Activated CD8-positive, alpha-beta T cell treated with anti-CD3 and anti-CD28 coated beads, Interleukin-2, amount 10 ng/mL, durations not matched to agents 7 days and 5 days (primary cell): ENCODE measurements around the gene MAGI1. TPM values are rescaled to one million over a fixed set of nuclear protein-coding genes. Genes with fewer than 3 reads are reported as not detected.

ENCODE experiments used
- ATAC-seq: fragments of 150-1000 bp; cut with Tn5 transposase; one replicate; pipeline ENCODE4 v1.10.0; 2021; ENCODE audit warnings: moderate library complexity
- CTCF ChIA-PET: fragments of 350-600 bp; sonication (Branson Sonifier 250); formaldehyde crosslinking; loops from one replicate; lab custom pipeline; 2021; ENCODE audit warnings: antibody characterized with exemption; lab: Charles Lee
- POLR2A ChIA-PET: fragments of 350-600 bp; sonication (Branson Sonifier 250); formaldehyde crosslinking; loops from one replicate; lab custom pipeline; 2021; ENCODE audit warnings: antibody characterized with exemption; lab: Charles Lee
- DNase-seq: peaks from one replicate; pipeline ENCODE4 v3.0.0-alpha.2; 2020
- H3K27ac Mint-ChIP-seq: one replicate; pipeline ENCODE4 v1.8.0; 2021; ENCODE audit warnings: mild to moderate bottlenecking, mixed read lengths
- H3K27me3 Mint-ChIP-seq: one replicate; pipeline ENCODE4 v1.8.0; 2021; ENCODE audit warnings: low read depth, mixed read lengths
- H3K36me3 Mint-ChIP-seq: one replicate; pipeline ENCODE4 v1.8.0; 2021; ENCODE audit warnings: low read depth, mixed read lengths
- H3K4me1 Mint-ChIP-seq: one replicate; pipeline ENCODE4 v1.8.0; 2021; ENCODE audit warnings: low read depth, mixed read lengths
- H3K4me3 Mint-ChIP-seq: one replicate; pipeline ENCODE4 v1.8.0; 2021; ENCODE audit warnings: mild to moderate bottlenecking, mixed read lengths
- H3K9me3 Mint-ChIP-seq: one replicate; pipeline ENCODE4 v1.8.0; 2022; ENCODE audit warnings: mixed read lengths; ENCODE audit not compliant: insufficient read depth
- total RNA-seq, 2 experiments: library from RNA; stranded (reverse); gene quantifications; one replicate each; pipeline ENCODE4 v1.2.3, GENCODE V29; 2021

MAGI1 gene
- total RNA-seq, 2 experiments from 2014 or later = not detected

DNA sequence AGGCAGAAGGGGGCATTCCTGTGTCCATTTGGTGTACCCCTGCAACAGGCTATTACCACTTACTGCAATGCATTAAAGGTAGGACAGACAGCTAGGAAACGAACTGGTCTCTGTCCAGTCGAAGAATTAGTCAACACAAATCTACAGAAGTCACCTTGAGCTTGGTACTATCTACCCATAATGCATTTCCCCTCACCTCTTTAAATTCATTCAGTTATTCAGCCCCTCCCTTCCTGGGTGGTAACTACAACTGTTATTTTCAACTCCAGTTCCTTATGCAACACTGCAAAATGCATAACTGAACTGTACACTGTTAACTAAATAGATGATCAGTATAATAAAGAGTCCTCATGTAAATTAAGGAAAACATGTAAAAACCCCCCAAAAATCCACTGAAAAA lies 77.6 kb downstream of the MAGI1 start:
- no peaks in the 10 kb centered on the region for H3K36me3 Mint-ChIP-seq
- no peak overlapping the region for H3K27ac Mint-ChIP-seq
- peaks cover 10% of the 10 kb centered on the region for H3K4me1 Mint-ChIP-seq
- ATAC-seq = no peak
- ChIA-PET POLR2A (no interaction called here), CTCF (no interaction called here)
- H3K27me3 Mint-ChIP-seq = no peaks in the 10 kb centered on the region
- DNase-seq = no peak
- H3K4me3 Mint-ChIP-seq = no peak overlapping the region
- H3K9me3 Mint-ChIP-seq = no peaks in the 10 kb centered on the region

DNA sequence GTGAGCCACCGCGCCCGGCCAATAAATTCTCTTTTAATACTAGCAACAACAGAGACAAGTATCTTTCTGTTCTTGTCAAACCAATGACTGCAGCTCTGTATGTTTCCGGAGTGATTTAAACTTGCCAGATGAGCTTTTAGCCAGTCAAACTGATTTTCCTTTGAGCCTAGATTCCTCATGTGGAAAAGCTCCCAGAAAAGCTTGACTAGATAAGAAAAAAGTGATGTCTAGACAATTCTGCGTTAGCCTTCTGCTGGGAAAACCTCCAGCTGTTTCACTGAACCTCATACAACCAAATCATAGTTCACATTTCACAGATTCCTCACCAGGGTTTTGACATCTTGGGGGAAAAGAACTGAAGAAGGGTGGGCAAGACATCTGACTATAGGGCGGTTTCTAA lies 78.6 kb downstream of the MAGI1 start:
- ChIA-PET POLR2A (interaction anchor here (0.7 kb wide), 1 partner anchor 57 kb away, joined by 6 read pairs; no protein-coding TSS in a partner anchor), CTCF (no interaction called here)
- Mint-ChIP-seq H3K4me3 (no peak overlapping the region), H3K27ac (no peak overlapping the region), H3K36me3 (no peaks in the 10 kb centered on the region), H3K27me3 (no peaks in the 10 kb centered on the region), H3K9me3 (no peaks in the 10 kb centered on the region), H3K4me1 (peaks cover 10% of the 10 kb centered on the region)
- no peak for ATAC-seq
- DNase-seq = no peak

DNA sequence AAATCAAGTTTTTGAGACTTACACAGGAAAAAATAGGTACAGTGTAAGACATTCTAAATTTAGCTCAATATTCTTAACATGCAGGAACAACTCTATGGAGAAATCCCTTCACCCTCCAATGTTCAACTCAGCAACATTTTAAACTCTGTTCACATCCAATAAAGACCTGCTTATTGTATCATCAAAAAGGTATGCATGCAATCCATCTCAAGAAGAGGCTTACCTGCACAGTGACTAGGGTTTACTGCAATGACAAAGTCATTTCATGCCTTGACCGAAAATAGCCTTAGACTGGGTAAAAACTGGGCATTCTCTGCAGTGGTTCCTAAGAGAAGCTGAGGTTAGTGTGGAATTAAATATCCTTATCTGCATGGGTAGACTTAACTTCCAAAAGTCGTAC lies 80.5 kb downstream of the MAGI1 start:
- no peak for ATAC-seq
- POLR2A ChIA-PET = no interaction called here
- Mint-ChIP-seq H3K9me3 (no peaks in the 10 kb centered on the region), H3K27ac (no peak overlapping the region), H3K36me3 (no peaks in the 10 kb centered on the region), H3K4me1 (no peaks in the 10 kb centered on the region), H3K27me3 (no peaks in the 10 kb centered on the region), H3K4me3 (no peak overlapping the region)
- CTCF ChIA-PET = no interaction called here
- no peak for DNase-seq

DNA sequence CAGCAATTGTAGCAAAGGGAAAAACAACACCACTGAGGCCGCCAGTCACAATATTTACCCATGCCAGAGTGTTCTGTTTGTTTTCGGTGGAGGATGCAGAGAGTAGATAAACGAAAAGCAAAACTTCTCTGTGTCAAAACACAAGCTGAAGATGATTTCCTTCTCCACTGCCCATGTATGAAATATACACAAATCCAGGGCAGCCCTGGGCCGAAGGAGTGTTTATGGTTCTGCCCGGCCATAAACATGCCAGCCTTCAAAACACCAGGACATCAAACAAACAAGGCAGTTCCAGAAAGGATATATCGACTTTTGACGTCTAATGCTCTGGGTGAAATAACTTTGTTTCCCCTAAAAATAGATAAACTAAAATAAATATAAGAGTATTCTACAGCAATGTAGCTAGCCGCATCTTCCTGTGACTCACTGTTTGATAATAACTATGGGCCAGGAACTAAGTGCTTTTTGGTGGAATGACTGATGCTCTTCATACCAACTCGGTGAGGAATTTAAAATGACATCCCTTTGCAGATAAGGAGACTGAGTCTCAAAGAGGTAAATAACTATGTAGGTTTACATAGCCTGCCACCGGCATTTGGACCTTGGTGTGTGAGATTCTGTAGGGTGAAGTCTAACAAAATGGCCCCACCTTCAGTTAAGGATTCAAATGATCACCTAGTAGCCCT lies 82.8 kb downstream of the MAGI1 start:
- Mint-ChIP-seq H3K27me3 (no peaks in the 10 kb centered on the region), H3K4me3 (no peak overlapping the region), H3K36me3 (no peaks in the 10 kb centered on the region), H3K27ac (no peak overlapping the region), H3K4me1 (no peaks in the 10 kb centered on the region), H3K9me3 (no peaks in the 10 kb centered on the region)
- CTCF ChIA-PET = no interaction called here
- ATAC-seq = no peak
- no peak for DNase-seq
- POLR2A ChIA-PET = no interaction called here

DNA sequence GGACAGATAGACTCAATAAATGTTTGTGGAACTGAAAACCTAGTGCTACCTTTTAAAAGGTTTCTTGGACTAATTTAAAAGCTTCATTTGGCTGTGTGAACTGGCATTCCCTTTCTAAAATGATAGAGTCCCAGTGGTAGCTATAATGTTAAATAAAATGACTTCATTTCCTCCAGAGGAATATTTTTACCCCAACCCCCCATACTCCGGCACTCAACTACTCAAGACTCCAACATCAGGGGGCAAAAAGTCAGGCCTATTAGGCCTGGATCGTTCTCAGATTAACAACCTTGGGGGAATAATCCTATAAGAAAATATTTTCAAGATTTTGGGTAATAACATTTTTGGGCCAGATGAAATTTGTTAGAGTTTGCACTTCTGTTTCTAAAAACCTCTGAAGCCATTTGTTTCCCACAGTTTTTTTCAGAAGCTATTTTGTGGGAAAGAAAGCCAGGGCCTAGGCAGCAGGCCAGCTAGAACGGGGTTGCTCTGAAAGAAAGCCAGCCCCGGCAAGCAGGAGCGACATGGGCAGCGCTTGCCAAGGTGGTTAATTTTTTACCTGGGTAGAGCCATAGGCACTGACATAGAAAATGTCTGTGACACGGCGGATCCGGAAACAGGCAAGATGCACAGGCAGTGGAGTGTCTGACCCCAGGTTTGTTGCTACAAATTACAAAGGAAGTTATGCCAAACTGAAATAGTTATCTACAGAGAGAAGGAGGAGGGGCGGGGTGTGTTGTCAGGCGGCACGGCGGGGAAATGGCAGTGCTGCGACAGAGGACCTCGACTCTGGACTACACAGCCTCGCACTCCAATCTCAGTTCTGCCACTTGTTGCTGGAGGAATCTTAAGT lies 84.6 kb downstream of the MAGI1 start:
- Mint-ChIP-seq H3K4me1 (no peaks in the 10 kb centered on the region), H3K27me3 (no peaks in the 10 kb centered on the region), H3K4me3 (no peak overlapping the region), H3K27ac (no peak overlapping the region), H3K9me3 (no peaks in the 10 kb centered on the region), H3K36me3 (no peaks in the 10 kb centered on the region)
- DNase-seq (no peak), ATAC-seq (no peak)
- POLR2A ChIA-PET = no interaction called here
- CTCF ChIA-PET = no interaction called here

DNA sequence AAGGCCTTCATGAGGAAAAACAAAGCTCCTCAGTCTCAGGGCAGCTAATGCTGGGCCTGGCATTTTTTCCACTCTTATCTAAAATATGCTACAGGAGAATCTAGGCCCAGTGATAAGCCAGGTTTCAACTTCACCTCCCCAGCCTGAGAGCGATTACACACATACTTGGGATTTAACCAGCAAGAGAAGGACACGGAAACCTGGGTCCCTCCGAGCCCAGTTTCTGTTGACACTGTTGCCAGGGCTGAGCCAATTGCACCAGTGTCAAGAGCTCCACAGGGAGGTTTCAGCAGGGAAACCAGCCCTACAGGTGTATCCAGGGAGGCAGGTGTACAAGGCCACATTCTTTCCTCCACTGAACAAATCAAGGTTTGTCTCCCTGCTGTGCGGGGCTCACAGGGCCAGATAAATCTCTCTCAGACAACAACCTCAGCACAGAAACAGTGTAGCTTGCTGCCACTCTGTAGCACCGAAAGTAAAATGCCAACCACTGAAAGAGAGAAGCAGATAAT lies 85.4 kb downstream of the MAGI1 start:
- Mint-ChIP-seq H3K36me3 (no peaks in the 10 kb centered on the region), H3K4me3 (no peak overlapping the region), H3K27me3 (no peaks in the 10 kb centered on the region), H3K4me1 (no peaks in the 10 kb centered on the region), H3K27ac (no peak overlapping the region), H3K9me3 (no peaks in the 10 kb centered on the region)
- ATAC-seq = no peak
- CTCF ChIA-PET = no interaction called here
- POLR2A ChIA-PET = no interaction called here
- no peak for DNase-seq

DNA sequence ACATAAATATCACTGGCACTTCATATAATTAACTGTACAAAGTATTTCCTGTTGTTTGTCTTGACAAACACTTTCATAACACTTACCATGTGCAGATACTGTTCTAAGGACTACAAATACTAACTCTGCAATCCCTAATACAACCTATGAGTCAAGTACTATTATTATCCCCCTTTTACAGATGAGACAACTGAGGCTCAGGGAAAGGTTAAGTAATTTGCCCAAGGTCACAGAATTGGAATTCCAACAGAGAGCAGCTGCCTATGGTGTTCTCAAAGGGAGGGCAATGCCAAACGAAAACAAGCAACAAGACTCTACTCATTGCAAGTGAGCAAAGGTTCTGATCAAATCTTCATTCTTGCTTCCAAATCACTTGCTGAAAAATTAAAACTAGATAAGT lies 85.9 kb downstream of the MAGI1 start:
- H3K36me3 Mint-ChIP-seq = no peaks in the 10 kb centered on the region
- H3K9me3 Mint-ChIP-seq = no peaks in the 10 kb centered on the region
- no peaks in the 10 kb centered on the region for H3K4me1 Mint-ChIP-seq
- H3K27me3 Mint-ChIP-seq = no peaks in the 10 kb centered on the region
- ATAC-seq (no peak), DNase-seq (no peak)
- POLR2A ChIA-PET = no interaction called here
- no peak overlapping the region for H3K4me3 Mint-ChIP-seq
- H3K27ac Mint-ChIP-seq = no peak overlapping the region
- CTCF ChIA-PET = no interaction called here

DNA sequence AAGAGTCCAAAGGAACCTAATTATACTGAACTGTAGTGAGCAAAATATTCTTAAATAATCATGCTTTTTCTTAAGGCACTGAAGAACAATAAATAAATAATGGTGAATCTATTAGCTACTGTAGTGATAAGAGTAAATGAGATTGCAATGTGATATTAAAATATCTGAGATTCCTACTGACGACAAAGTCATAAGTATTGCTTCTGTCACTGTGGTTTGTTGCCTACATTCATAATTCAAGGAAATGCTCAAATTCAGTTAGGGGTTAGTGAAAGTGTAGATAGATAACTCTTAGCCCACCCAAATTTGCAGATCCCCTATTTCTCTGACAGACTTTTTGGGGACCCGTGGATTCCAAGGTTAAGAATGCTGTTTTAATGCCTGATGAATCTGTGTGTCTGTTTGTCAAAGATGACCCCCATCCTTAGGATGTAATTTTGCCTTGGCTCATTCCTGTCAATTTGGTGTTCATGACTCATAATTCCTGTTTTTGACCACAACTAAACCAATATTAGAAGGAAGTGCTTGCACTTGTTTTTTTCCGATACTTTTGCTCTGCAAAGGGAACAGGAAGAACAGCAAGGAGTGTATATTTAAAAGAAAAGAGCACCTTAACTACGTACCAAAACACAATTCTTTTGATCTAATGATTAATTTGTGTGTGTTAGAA lies 86.7 kb downstream of the MAGI1 start:
- CTCF ChIA-PET = no interaction called here
- Mint-ChIP-seq H3K4me1 (no peaks in the 10 kb centered on the region), H3K9me3 (no peaks in the 10 kb centered on the region), H3K4me3 (no peak overlapping the region), H3K27ac (no peak overlapping the region), H3K36me3 (no peaks in the 10 kb centered on the region), H3K27me3 (no peaks in the 10 kb centered on the region)
- DNase-seq (no peak), ATAC-seq (no peak)
- POLR2A ChIA-PET = no interaction called here

DNA sequence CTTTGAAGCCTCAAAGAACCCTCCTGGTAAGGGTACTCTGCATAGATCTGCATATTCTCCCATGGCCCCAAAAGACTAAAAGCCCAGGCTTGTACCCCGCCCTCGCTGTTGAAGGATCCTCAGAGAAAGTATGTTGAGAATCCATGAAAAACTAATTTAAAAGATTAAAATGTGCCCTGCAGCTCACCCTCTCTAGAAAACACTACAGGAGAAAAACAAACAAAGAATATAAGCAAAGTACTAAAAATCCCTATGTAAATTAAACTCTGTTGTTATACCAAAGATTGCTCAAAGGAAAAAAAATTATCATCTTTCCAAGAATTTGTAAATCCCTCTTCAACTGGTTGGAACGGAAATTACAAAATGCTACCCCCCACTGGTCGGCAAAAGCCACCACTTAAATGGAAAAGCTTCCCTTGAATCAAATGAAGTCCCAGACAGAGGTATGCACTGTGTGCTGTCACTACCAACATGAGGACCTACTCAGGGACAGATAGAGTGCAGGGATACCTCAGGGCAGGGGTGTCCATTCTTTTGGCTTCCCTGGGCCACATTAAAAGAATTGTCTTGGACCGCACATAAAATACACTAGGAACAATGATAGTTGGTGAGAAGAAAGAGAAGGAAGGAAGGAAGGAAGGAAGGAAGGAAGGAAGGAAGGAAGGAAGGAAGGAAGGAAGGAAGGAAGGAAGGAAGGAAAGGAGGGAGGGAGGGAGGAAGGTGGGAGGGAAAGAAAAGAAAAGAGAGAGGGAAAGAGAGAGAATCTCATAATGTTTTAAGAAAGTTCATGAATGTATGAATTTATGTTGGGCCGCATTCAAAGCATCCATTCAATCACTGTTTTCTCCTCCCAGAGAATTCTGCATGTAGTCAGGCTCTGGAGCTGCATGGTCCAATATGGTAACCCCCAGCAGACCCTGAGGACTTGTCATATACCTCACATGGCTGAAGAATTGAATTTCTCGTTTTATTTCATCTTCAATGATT lies 88.1 kb downstream of the MAGI1 start:
- Mint-ChIP-seq H3K9me3 (no peaks in the 10 kb centered on the region), H3K4me1 (no peaks in the 10 kb centered on the region), H3K36me3 (no peaks in the 10 kb centered on the region), H3K4me3 (no peak overlapping the region), H3K27me3 (no peaks in the 10 kb centered on the region), H3K27ac (no peak overlapping the region)
- ChIA-PET CTCF (no interaction called here), POLR2A (no interaction called here)
- ATAC-seq = no peak
- no peak for DNase-seq

DNA sequence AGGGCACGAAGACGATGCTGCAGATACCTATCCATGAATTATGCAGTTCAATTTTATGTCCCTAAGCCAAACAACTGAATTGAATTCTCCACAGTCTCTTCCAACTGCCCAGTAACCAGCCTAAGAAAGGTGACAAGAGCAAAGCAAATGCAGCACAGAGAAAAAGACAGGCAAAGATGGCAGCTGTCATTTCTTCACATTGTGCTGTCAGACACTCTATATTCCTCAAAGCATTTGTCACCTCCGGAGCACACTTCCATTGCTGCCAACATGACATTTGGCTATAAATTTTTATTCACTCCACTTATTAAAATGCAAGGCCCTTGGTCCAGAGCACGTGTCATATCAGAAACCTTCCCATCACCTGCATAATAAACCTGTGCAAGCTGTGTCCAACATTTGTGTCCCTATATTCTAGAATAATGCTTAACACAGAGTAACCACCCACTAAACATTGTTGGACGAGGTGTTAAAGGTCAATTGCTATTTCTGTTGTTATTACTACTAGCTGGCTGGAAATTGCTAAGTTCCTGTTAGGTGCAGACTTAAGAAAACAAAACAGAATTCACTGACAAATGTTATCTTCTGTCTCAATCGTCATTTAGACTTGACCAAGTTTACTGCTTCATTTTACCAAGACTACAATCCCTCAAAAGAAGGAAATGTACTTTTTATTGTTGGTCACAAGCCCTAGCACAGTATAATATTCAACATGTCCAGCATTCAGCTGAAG lies 89.7 kb downstream of the MAGI1 start:
- no peak for DNase-seq
- ChIA-PET CTCF (no interaction called here), POLR2A (no interaction called here)
- Mint-ChIP-seq H3K36me3 (no peaks in the 10 kb centered on the region), H3K27ac (no peak overlapping the region), H3K9me3 (no peaks in the 10 kb centered on the region), H3K4me1 (no peaks in the 10 kb centered on the region), H3K27me3 (no peaks in the 10 kb centered on the region), H3K4me3 (no peak overlapping the region)
- ATAC-seq = no peak

DNA sequence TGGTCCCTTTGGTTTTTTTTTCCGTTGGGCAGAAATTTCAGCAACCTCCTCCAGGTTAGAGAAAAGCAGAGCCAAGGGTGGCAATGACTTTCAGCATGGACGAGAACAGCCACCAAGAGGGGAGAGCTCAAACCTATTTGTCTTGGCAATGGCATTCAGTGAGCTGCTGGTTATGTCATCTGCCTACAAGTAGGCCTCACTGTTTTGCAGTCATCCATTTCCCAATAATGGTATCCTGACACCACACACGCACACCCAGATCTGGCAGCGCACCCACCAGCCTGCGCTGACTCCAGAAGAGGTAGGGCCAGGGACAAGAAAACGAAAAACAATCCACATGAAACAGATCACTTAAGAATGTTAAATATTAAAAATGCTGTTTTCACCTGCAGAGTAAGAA lies 92.3 kb downstream of the MAGI1 start:
- Mint-ChIP-seq H3K4me3 (no peak overlapping the region), H3K9me3 (no peaks in the 10 kb centered on the region), H3K27ac (no peak overlapping the region), H3K27me3 (no peaks in the 10 kb centered on the region), H3K4me1 (no peaks in the 10 kb centered on the region), H3K36me3 (no peaks in the 10 kb centered on the region)
- DNase-seq (no peak), ATAC-seq (no peak)
- ChIA-PET CTCF (no interaction called here), POLR2A (no interaction called here)
